NCI-H1092 (cell line): ENCODE results near the gene ZMIZ1.

Source experiments
- DNase-seq: peaks from one replicate; lab custom pipeline; 2025; lab: John Stamatoyannopoulos, UW

The ZMIZ1 gene

DNA sequence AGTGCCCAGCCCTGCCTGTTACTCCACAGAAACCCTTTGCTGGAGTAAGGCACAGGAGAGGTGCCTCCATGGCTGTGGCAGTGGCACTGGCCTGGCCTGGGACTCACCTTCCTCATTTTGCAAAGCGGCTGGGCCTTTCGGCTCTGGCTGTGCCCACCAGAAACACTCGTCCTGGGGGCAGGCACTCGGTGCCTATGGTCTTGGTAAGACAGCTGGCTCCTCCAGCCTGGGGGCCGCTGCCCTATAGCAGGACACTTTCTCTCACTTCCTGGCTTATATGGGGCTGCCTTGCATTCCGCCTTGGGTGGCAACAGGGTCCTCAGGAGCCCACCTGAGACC is 13.2 kb downstream of the ZMIZ1 start:
- no peak for DNase-seq

DNA sequence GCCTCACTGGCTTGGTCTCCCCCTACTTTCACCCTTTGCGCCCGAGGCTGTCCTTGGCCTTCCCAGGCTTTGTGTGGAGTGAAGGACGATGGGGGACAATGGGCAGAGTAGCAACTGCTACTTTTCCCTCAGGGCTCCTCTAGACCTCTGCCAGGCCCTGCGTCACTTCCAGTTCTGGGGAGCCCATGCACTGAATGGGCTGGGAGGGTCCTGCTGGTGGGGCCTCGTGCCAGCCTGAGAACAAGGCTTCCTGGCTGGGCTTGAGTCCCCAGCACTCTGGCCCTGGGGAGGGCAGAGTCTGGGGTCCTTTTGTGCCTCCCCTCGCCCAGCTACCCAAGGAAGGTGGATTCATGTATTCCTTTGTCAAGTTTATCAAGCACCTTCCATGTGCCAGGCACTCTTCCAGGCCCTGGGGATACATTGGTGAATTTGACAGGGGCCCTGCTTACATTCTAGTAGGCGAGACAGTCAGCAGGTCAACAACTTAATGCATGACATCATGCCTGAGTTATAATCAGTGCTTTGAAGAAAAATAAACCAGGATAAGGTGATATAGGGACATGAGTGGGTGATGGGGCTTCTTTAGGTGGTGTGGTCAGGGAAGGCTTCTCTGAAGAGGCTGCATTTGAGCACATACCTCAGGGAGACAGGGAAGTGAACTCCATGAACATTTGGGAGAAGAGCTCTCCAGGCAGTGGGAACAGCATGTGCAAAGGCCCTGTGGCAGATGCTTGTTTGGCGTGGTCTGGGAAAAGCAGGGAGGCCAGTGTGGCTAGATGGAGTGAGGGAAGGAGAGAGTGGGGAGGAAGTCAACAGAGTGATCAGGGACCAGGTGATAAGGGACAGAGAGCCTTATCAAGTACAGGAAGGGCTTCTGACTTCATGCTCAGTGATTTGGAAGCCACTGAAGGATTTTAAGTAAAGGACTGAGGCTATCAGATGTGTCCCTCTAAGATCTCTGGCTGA is 14.1 kb downstream of the ZMIZ1 start:
- no peak for DNase-seq

DNA sequence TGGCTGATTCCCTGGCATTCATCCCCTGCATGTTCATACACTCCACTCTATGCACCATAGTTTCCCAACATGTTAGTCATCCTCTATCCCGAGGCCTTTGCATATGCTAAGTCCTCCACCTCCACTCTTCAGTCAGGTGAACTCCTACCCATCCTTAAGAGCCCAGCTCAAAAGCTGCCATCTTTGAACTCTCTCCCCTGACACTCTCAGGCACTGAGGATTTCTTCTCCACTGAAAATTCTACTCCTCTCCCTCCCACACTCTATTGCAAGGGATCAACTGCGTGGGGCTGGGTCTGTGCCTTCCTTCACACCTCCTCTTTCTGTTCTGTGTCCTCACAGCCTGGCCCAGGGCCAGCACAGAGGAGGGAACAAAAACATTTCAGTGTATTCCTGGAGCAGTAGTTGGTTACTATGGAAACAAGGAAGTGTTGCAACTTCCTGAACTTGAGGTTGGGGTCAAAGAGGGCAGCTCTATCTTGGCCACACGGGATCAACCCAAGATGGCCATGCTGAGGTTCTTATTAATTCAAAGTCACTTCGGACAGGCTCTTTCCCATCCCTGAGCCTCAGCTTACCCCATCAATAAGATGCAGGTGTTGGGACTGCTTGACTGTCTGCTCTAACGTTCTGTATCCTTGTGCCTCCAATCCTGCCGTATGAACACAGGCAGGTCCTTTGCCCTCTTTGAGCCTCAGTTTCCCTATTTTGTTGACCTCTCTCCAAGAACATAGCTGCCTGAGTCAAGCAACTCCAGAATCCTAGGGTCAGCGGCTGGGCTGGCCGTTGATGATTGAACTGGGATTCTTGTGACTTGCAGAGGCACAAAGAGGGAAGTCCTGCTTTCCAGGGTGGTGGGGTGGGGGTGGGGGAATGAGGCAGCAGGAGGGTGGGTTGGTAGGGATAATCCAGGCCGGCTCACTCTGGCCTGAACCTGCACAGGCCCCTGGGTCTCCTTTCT is 15.5 kb downstream of the ZMIZ1 start:
- DNase-seq = no peak

DNA sequence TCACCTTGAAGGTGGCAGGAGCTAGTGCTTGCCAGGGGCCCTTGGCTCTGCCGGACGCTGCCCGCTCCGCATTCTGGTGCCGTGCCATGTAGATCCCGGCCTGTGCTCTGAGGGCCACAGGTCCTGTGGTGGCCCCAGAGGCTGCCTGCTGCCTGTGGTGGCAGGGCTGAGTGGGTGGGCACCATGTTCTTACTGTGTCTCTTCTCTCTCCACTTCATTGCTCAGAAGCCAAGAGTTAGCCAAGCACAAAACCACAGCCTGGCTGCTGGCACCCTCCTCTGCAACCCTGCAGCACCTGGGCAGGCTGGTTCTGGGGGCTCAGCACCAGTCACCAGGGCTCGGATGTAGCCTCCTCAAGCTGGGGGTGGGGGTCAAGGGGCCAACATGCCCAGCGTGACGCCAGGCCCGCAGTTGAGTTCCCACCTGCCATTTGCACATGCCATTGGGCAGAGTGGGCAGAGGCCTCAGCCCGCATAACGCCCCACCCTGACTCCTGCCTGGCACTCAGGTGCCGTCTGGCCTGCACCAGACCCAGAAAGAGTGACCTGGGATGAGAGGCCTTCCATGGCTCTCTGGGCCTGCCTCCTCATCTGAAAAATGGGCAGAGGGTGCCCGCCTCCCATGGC is 16.3 kb downstream of the ZMIZ1 start:
- DNase-seq = no peak

DNA sequence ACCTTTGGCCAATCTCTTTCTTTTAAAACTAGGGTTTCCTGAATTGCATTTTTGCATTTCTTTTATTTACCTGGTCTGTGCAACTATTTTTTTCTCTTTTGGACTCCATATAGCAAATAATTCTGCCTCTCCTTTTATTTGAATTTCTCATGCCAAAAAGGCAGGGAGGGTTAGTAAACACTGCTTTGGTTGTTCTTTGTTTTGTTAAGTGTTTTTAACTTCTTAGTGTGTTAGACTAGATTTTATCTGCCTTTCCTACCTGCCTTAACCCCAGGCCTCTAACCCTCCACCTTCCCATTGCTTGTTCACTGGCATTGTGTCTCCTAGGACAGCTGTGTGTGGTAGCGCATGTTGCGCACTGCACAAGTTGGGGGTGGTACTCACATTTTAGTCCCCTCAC is 18.1 kb downstream of the ZMIZ1 start:
- no peak for DNase-seq

DNA sequence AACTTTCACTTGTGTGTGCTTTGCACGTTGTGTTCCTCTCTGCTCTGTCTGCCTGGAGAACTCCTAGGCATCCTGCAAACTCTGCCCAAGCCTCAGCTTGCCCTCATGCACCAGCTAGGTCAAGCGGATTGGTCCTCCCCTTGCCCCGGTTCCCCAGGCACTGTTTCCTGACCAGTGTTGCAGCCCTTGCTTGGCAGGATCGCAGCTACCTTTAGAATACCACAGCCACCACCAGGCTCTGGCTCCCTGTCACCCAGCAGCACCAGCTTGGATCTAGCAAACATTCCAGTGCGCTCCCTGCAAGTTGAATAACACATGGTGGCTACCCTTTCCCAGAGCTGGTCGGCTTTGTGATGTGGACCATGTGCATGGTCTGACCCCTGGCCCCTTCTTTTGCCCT is 19.0 kb downstream of the ZMIZ1 start:
- DNase-seq = no peak

DNA sequence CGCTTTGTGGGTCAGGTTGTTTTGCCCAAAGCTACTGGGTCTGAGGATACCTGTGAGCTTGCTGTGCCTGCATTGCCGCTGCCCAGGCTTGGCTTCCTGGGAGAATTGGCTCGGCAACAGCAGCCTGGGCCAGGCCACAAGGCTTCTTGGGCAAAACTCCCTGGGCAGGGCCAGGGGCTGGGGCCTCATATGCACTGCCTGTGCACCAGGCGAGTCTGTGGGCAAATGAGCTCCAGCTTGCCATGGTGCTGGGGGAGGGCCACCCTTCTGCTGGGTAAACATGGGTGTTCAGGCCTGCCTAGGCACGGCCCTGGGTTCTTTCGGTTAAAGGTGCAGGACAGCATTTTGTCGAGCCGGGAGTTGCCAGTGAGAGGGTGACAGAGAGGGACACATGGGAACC is 19.4 kb downstream of the ZMIZ1 start:
- DNase-seq = no peak

DNA sequence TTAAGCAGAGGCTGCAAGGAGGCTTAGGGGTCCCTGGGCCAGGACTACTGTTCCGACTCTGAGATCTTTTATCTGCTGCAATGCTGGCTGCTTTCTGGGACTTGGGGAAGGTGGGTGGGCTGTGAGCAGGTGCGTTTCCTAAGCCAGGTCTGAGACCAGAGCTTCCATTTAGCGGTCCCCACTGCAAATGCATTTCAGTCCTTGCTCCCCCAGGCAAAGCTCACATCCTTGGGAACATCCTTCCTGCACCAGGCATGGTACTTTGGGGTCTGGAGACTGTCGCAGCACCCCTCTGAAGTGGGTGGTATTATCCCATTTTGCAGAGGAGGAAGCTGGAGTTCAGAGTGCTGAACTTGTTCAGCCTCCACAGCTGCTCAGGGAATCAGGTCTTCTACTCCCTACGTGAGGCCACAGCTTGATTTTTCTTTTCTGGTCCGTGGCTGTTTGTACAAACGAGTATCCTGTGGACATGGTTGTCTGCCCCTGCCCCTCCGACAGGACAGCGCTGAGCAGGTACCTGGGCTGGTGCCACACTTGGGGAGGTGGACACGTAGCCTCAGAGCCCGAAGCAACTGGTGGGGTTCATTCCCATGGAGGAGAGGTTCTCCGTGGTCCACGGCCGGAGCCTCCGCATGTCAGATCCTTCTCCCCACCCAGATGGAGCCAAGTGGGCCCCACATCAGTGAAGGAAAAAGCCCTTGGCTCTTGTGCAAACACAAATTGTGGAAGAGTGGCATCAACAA is 20.0 kb downstream of the ZMIZ1 start:
- DNase-seq = no peak

DNA sequence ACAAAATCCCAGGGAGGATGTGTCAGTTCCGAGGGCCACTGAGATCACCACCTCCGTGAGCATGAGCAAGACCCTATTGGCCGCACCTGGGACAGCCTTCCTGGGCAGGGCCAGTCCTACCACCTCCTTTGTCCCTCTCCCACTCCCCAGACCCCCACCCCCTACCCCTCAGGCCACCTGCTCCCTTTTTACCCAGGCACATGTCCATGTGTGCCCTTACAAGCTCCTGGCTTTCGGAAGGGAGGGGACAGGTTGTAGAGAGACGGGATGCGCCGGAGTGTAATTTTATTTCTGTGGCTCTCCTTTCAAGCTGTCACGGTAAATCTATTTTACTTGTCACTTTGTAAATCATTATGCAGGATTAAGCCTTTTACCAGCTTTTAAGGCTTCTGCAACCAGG is 20.9 kb downstream of the ZMIZ1 start:
- no peak for DNase-seq

DNA sequence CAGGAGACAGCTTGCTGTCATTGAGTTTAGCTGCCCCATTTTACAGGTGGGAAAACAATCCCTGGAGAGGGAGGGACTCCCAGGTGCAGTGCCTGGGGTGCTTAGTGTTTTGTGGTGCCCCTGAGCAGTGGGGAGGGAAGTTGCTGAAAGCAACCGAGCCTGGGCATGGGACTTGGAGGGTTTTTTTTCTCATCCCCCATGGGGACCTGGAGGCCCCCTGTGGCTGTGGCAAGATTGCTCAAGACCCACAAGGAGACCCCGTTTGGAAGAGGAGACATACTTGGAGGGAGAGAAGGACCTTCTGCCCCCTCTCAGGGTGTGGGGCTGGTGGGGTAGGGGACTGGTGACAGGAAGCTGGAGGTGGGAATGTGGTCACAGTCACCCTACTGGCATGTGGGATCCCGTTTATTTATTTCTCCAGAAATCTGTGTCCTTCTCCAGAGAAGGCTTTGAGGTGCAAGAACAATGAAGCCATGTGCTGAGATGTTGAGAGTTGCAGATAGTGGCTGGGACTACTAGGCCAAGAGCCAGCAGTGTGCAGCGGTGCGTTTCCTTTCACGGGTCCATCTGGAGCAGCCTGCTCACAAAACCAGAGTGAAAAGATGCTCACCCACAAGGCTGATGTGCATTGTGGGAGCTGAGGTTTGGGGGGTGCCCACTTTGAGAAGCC is 21.5 kb downstream of the ZMIZ1 start:
- no peak for DNase-seq

DNA sequence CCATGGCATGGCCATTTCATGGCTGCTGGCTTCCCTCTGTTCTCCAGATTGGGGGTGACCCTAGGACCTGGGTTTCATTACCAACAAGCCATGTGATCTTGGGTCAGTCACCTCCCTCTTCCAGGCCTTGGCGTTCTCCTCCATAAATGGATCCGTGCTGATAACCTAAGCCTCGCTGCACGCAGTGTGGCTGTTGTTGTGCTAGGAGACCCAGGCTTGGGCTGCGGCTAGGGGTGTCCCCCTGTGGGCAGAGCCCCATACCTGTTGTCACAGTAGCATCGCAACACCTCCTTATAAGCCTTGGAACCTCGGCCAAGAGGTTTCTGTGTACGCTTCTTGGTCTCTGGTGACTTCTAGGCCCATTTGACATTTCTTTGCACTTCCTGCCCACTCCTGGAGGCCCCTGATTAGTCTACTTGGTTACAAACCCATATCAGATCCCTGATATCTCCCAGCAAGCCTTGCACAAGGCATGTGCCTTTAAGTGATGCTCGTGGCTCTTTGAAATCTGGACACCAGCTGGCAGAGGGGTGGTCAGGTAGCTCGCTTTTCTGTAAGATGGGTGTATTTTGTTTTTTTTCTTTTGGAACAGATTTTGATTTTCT is 23.6 kb downstream of the ZMIZ1 start:
- DNase-seq = no peak

DNA sequence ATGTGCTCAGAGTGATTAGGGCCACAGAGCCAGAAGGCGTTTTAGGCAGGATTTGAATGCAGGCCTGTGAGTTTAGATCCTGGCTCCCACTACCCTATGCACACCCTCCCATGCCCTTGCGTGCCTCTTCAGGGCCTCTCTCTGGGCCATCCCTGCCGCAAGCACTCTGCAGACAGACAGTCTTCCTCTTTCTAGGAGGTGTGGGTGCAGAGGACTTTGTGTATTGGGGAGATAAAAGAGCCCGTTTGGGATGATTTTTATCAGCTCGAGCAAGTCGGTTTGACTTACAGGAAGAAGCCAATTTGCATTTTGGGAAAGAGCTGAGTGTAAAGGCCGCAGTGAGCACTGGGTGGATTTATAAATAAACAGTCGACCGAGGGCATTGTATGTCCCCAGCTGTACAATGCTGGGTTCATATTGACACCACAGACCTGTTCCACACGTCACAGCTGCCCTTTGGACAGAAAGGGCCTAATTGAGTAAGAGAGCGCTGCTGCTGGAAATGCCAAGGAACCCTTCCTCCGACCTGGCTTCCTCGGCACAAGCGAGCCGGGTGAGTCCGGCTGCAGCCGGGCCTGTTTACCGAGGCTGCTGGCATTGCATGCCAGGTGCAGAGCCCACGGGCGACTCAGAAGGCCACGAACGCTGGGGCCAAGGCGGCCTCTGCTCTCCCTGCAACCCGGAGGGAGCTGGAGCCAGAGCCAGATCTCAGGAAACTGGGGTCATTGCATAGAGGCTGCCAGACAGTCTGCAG is 25.1 kb downstream of the ZMIZ1 start:
- DNase-seq = no peak

DNA sequence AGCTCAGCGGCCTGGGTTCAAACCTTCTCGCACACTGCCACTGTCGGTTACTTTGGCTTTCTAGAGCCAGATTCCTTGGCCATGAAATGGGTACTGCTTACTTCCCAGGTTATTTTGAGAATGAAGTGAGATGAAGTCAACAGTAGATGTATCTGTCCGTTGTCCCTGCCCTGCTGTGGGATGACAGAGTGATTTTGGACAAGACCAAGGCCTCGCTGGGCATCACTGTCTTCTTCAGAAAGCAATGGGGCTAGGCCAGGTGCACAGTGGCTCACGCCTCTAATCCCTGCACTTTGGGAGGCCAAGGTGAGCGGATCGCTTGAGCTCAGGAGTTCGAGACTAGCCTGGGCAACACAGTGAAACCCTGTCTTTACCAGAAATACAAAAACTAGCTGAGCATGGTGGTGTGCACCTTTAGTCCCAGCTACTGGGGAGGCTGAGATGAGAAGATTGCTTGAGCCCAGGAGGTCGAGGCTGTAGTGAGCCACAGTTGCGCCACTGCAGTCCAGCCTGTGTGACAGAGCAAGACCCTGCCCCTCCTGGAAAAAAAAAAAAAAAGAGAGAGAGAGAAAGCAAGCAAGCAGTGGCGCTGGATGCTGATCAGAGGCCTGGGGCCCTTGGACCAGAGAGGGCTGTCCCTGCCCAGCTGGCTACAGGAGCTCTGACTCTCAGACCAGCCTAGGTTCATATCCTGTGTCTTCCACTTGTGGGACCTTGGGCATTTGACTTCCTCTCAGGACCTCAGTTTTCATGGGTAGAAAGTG is 25.8 kb downstream of the ZMIZ1 start:
- DNase-seq = no peak

DNA sequence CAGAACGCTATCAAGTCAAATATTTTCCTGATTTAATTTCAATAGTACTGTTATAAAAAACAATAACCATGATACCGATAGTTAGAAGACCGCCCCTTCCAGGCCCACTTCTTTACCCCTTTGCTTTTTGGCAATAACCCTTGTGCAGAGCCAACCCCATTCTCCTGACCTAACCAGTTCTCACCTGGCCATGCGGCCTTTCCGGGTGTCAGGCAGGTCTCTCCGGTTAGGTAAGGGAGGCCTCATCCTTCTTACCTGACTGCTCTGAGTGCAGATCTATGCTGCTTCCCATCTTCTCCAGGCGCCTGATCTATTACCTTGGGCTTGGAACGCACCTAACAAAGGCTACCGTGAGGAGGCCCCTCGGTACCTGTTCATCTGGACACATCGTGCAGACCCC is 26.6 kb downstream of the ZMIZ1 start:
- DNase-seq = no peak

DNA sequence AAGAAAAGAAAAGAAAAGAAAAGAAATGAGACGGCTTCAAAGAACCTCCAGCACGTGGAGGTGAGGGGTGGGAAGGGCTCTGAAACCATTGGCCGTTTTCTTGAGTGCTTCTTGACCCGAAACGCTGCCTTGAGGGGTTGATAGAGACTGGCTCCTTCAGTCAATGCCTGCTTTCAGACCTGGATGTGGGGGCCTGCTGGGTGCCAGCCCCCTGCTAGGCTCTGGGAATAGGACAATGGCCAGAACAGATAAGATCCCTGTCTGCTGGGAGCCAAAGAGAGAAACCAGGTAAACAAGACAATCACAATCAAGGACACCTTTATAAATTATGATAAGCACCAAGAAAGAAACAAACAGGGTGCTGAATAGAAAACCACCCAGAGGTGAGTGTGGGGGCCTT is 27.7 kb downstream of the ZMIZ1 start:
- no peak for DNase-seq

DNA sequence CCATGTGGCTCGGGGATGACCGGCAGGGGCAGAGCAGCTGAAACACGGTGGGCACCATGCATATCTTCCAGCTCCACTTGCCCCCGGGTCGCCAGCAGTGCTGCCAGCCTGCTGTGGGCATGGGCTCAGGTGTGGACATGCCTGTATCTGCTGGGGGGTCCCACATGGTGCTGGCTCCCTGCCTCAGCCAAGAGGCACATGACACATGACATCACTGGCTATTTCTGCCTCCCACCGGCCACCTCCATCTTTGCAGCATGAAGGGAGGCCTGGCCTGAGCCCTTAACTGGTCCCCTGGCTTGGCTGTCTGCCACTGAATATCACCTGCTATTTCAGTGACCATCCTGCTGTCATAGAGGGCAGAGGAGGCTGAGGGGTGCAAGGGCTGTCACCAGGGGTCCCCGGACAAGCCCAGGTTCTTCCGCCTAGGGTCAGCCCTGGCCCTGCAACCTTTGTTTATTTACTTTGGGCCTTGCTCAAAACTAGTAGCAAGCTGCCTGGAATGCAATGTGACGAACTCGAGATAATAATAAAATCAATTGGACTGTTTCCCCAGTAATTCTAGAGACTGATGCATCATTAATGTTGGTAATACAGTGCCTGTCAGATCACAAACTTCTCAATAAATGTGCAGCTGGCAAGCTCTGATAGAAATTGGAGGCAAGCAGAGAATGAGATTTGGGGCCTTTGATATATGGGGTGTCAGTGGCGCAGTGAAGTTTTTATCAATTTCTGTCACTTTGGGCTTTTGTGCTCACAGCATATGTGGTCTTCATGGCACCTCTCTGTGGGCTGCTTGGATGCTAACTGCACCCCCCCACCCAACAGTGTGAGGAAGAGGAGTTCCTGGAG is 28.5 kb downstream of the ZMIZ1 start:
- DNase-seq = no peak

DNA sequence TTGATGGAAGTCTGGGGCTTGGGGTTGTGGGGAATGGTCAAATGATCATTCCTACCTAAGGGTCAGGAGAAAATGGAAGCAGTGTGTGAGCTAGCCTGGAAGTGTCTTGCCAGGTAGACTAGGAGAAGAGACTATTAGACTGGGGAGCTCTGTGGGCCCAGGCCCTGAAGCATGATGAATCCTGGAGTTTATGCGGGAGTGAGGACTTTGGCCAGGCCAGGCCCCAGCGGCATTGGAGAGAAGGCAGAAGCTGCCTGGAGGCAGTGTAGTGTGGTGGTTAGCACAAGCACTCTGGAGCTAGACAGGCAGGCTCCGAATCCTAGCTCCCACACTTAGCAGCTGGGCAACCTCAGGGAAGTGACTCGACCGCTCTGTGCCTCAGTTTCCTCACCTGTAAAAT is 29.3 kb downstream of the ZMIZ1 start:
- no peak for DNase-seq

DNA sequence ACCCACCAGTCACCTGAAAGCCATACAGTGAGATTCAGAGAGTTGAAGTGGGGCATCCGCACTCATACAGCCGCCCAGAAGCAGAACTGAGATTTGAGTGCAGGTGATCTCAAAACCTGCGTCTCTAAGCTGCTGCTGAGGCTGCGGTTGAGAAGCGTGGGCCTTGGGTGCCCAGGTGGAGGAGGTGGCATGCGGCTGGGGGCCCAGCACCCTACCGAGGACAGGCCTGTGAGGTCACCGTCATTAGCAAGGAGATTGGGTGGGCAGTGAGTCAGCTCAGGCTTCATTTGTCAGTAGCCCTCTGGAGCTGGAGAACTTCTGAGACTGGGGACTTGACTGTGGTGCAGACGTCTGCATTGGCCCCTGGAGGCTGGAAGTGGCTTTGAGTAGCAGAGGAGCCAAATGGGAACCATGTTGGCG is 29.8 kb downstream of the ZMIZ1 start:
- DNase-seq = no peak
